IMR-90 (cell line): ENCODE measurements around the gene MAP3K3. TPM values are rescaled to one million over a fixed set of nuclear protein-coding genes. Genes with fewer than 3 reads are reported as not detected.

Experiments
- ATAC-seq: fragments of 200-7000 bp; cut with Tn5 transposase; 2 replicates; pipeline ENCODE4 v1.9.1; 2020; ENCODE audit warnings: low read depth, mild to moderate bottlenecking, moderate library complexity
- BruUV-seq: library from RNA; stranded (reverse); fragments of 400-500 nt; replicated peaks from 2 replicates; lab custom pipeline; 2021; lab: Mats Ljungman, UMichigan
- CTCF ChIA-PET: fragments of 300-600 bp; formaldehyde crosslinking; extraction: SDS; loops from one replicate; lab custom pipeline; 2021; ENCODE audit warnings: antibody characterized with exemption; lab: Yijun Ruan, JAX
- POLR2A ChIA-PET: fragments of 300-600 bp; sonication (Branson Sonifier 250); formaldehyde crosslinking; loops from one replicate; lab custom pipeline; 2022; ENCODE audit warnings: antibody characterized with exemption; ENCODE audit not compliant: unreplicated experiment; lab: Charles Lee
- DNase-seq: peaks from one replicate; pipeline ENCODE4 v3.0.0; 2013
- H2AFZ ChIP-seq: replicated peaks from 2 replicates; pipeline ENCODE3; 2013; ENCODE audit warnings: low read length, mild to moderate bottlenecking; ENCODE audit not compliant: poor library complexity
- H2AK5ac ChIP-seq: 2 replicates; pipeline ENCODE4 v1.6.1; 2013; ENCODE audit warnings: low read depth, low read length, inconsistent platforms
- H2AK9ac ChIP-seq: replicated peaks from 2 replicates; pipeline ENCODE3; 2013; ENCODE audit warnings: mild to moderate bottlenecking, low read depth, low read length, moderate library complexity; ENCODE audit not compliant: poor library complexity
- H2BK120ac ChIP-seq: 2 replicates; pipeline ENCODE4 v1.6.1; 2013; ENCODE audit warnings: low read depth, low read length, inconsistent platforms
- H2BK15ac ChIP-seq: 3 replicates; pipeline ENCODE4 v1.6.1; 2013; ENCODE audit warnings: low read depth, low read length, inconsistent platforms
- H2BK20ac ChIP-seq: 2 replicates; pipeline ENCODE4 v1.6.1; 2013; ENCODE audit warnings: low read depth, mild to moderate bottlenecking, inconsistent platforms, low read length, moderate library complexity
- H2BK5ac ChIP-seq: 2 replicates; pipeline ENCODE4 v1.6.1; 2013; ENCODE audit warnings: mild to moderate bottlenecking, low read depth, low read length, inconsistent platforms; ENCODE audit not compliant: poor library complexity, severe bottlenecking
- H3K14ac ChIP-seq: replicated peaks from 2 replicates; pipeline ENCODE4 v1.6.1; 2013; ENCODE audit warnings: low read depth, low read length, inconsistent platforms
- H3K18ac ChIP-seq: 2 replicates; pipeline ENCODE4 v1.6.1; 2013; ENCODE audit warnings: low read depth, low read length, control low read depth
- H3K23ac ChIP-seq: 2 replicates; pipeline ENCODE4 v1.6.1; 2013; ENCODE audit warnings: low read depth, low read length, inconsistent platforms
- H3K27ac ChIP-seq: 2 replicates; pipeline ENCODE4 v1.5.1; 2013; ENCODE audit warnings: mild to moderate bottlenecking, control low read depth, low read length; ENCODE audit not compliant: insufficient read depth
- H3K27me3 ChIP-seq: 2 replicates; pipeline ENCODE4 v1.6.1; 2013; ENCODE audit warnings: low read length; ENCODE audit not compliant: control insufficient read depth, insufficient read depth
- H3K36me3 ChIP-seq: 2 replicates; pipeline ENCODE4 v1.6.1; 2013; ENCODE audit warnings: low read length, mixed read lengths; ENCODE audit not compliant: control insufficient read depth, insufficient read depth
- H3K4ac ChIP-seq: 2 replicates; pipeline ENCODE4 v1.6.1; 2013; ENCODE audit warnings: low read depth, low read length, inconsistent platforms
- H3K4me1 ChIP-seq: 2 replicates; pipeline ENCODE4 v1.6.1; 2013; ENCODE audit warnings: low read length, mixed read lengths; ENCODE audit not compliant: control insufficient read depth, insufficient read depth
- H3K4me2 ChIP-seq: 2 replicates; pipeline ENCODE4 v1.6.1; 2013; ENCODE audit warnings: low read depth, mild to moderate bottlenecking, control low read depth, low read length, moderate library complexity
- H3K4me3 ChIP-seq: 2 replicates; pipeline ENCODE4 v1.5.1; 2013; ENCODE audit warnings: low read depth, mild to moderate bottlenecking, control low read depth, low read length, moderate library complexity; ENCODE audit not compliant: insufficient read depth
- H3K56ac ChIP-seq: 2 replicates; pipeline ENCODE4 v1.6.1; 2013; ENCODE audit warnings: low read length, inconsistent platforms; ENCODE audit not compliant: insufficient read depth; ENCODE audit errors: extremely low read depth
- H3K79me1 ChIP-seq, 2 experiments: 2 replicates each; pipeline ENCODE4 v1.6.1; 2013; ENCODE audit warnings: low read length in 2 of 2, inconsistent platforms in 1 of 2, low read depth in 1 of 2
- H3K9ac ChIP-seq: 2 replicates; pipeline ENCODE4 v1.6.1; 2013; ENCODE audit warnings: low read depth, low read length, control low read depth
- H3K9me1 ChIP-seq: 2 replicates; pipeline ENCODE4 v1.6.1; 2013; ENCODE audit warnings: low read length, inconsistent platforms; ENCODE audit not compliant: insufficient read depth
- H3K9me3 ChIP-seq: 2 replicates; pipeline ENCODE4 v1.6.1; 2013; ENCODE audit warnings: low read length; ENCODE audit not compliant: control insufficient read depth, insufficient read depth
- H4K20me1 ChIP-seq: 2 replicates; pipeline ENCODE4 v1.6.1; 2013; ENCODE audit warnings: low read length, inconsistent platforms; ENCODE audit not compliant: insufficient read depth
- H4K5ac ChIP-seq: 2 replicates; pipeline ENCODE4 v1.6.1; 2013; ENCODE audit warnings: mild to moderate bottlenecking, low read depth, low read length, control low read depth
- H4K8ac ChIP-seq, 2 experiments: 2 replicates each; pipeline ENCODE4 v1.6.1; 2013; ENCODE audit warnings: low read depth in 2 of 2, low read length in 2 of 2, control low read depth in 1 of 2, inconsistent platforms in 1 of 2
- H4K91ac ChIP-seq: 2 replicates; pipeline ENCODE4 v1.6.1; 2013; ENCODE audit warnings: low read depth, low read length, inconsistent platforms; ENCODE audit not compliant: insufficient read depth
- BHLHE40 ChIP-seq: fragments of 150-350 bp; IDR thresholded peaks from 2 replicates; pipeline ENCODE4 v1.6.1; 2016; ENCODE audit warnings: mild to moderate bottlenecking, low read depth, low read length
- CEBPB ChIP-seq: IDR thresholded peaks from 2 replicates; pipeline ENCODE4 v1.6.1; 2012; ENCODE audit warnings: low read depth, low read length, improper control_type of control experiment
- CHD1 ChIP-seq: IDR thresholded peaks from 2 replicates; pipeline ENCODE4 v1.6.1; 2012; ENCODE audit warnings: low read depth, low read length, improper control_type of control experiment
- CTCF ChIP-seq: conservative IDR thresholded peaks from 2 replicates; pipeline ENCODE4 v1.5.1; 2012; ENCODE audit warnings: mild to moderate bottlenecking, low read depth, low read length, improper control_type of control experiment
- FOS ChIP-seq: fragments of 150-350 bp; IDR thresholded peaks from 2 replicates; pipeline ENCODE4 v1.6.1; 2016; ENCODE audit warnings: low read depth, low read length
- MAFK ChIP-seq: IDR thresholded peaks from 2 replicates; pipeline ENCODE4 v1.6.1; 2012; ENCODE audit warnings: low read depth, low read length, improper control_type of control experiment
- MAZ ChIP-seq: IDR thresholded peaks from 2 replicates; pipeline ENCODE4 v1.6.1; 2012; ENCODE audit warnings: low read depth, mild to moderate bottlenecking, low read length, improper control_type of control experiment, moderate library complexity, borderline replicate concordance
- MXI1 ChIP-seq: IDR thresholded peaks from 2 replicates; pipeline ENCODE4 v1.6.1; 2012; ENCODE audit warnings: low read depth, mild to moderate bottlenecking, low read length, moderate library complexity, borderline replicate concordance
- NFE2L2 ChIP-seq: fragments of 150-350 bp; IDR thresholded peaks from 2 replicates; pipeline ENCODE4 v1.6.1; 2016; ENCODE audit warnings: low read depth, mild to moderate bottlenecking, low read length
- POLR2A ChIP-seq: IDR thresholded peaks from 2 replicates; pipeline ENCODE4 v1.6.1; 2012; ENCODE audit warnings: mild to moderate bottlenecking, low read depth, low read length
- RAD21 ChIP-seq: IDR thresholded peaks from 2 replicates; pipeline ENCODE4 v1.6.1; 2012; ENCODE audit warnings: low read length, improper control_type of control experiment
- RCOR1 ChIP-seq: IDR thresholded peaks from 2 replicates; pipeline ENCODE4 v1.6.1; 2012; ENCODE audit warnings: mild to moderate bottlenecking, low read length, improper control_type of control experiment; ENCODE audit not compliant: insufficient replicate concordance
- RFX5 ChIP-seq: IDR thresholded peaks from 2 replicates; pipeline ENCODE4 v1.8.0; 2012; ENCODE audit warnings: low read depth, mild to moderate bottlenecking, low read length, moderate library complexity
- SMC3 ChIP-seq: fragments of 150-350 bp; IDR thresholded peaks from 2 replicates; pipeline ENCODE4 v1.6.1; 2016; ENCODE audit warnings: low read depth, mild to moderate bottlenecking, antibody characterized with exemption, low read length, moderate library complexity
- USF2 ChIP-seq: fragments of 150-350 bp; IDR thresholded peaks from 2 replicates; pipeline ENCODE4 v1.6.1; 2017; ENCODE audit warnings: mild to moderate bottlenecking, antibody characterized with exemption, low read length, low read depth
- WGBS, 2 experiments: methylation state at CpG; one replicate each; pipeline versions ENCODE4 v1.1.5 to v1.1.7; 2013; ENCODE audit warnings: missing lambda C conversion rate in 2 of 2; ENCODE audit not compliant: insufficient read length in 1 of 2; ENCODE audit errors: extremely low coverage in 2 of 2; 5-methylcytosine and 5-hydroxymethylcytosine counted together
- dilution Hi-C: fragments of 300-500 bp; cut with HindIII; formaldehyde crosslinking; loops from one replicate; pipeline ENCODE4 v1.14.3; 2018; ENCODE audit warnings: low sequenced_read_pairs; ENCODE audit not compliant: unreplicated experiment
- in situ Hi-C: fragments of 300-500 bp; cut with MboI; formaldehyde crosslinking; loops from 3 replicates; pipeline ENCODE4 v1.14.3; 2019; ENCODE audit warnings: low sequenced_read_pairs, inconsistent platforms, mixed read lengths
- intact Hi-C: fragments of 100-400 bp; cut with micrococcal nuclease; formaldehyde crosslinking; loops from 2 replicates; pipeline ENCODE4 v1.10.0; 2022
- polyA plus RNA-seq, 3 experiments: library from polyadenylated mRNA; depleted of rRNA; stranded (reverse); fragments of >200 nt; gene quantifications; 2 replicates each; pipeline ENCODE4 v1.2.3, GENCODE V29; 2012; ENCODE audit warnings: low replicate concordance in 1 of 3
- total RNA-seq: library from RNA; depleted of rRNA; stranded (reverse); fragments of >200 nt; gene quantifications from 2 replicates; pipeline ENCODE4 v1.2.3, GENCODE V29; 2012
- TF ChIP-seq, protein P1 (sequence below): fragments of 150-350 bp; IDR thresholded peaks from 2 replicates; pipeline ENCODE4 v1.6.1; 2016; ENCODE audit warnings: low read depth, mild to moderate bottlenecking, low read length, moderate library complexity, borderline replicate concordance

MAP3K3 gene
- total and polyA plus RNA-seq, 2 of the 4 experiments (the other 2 are of a cell fraction), result 19.1 to 25.6 TPM

DNA sequence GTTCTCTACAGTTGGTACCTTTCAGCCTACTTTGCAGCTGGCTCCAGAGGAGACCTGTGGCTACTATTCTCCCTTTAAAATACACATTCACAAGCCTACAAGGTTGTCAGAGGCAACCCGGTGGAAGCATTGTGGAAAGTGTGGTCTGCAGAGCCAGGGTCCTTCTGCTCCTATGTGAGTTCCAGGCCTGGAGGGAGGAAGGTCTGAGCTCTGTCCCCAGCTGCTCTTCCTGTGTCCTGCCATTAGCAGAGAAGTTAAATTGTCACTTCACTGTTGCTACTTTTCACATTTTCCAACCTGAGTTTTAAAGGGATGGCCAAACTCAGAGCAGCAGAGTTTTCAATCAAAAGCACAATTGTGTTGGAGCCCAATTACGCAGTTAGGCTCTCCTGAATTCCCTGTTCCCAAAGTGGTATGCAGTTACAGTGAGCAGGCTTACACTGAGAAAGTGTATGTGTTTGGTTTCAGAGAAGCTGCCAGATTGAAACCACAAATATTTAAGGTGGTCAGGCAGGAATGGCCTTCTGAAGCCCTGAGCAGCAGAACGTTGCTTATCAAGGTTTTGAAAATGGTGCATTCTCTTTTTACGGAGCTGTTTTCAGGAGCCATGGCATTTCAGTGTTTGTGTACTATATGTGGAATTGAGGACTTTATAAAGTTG is 25.0 kb downstream of the MAP3K3 start:
- dilution Hi-C loops (no loop called here), intact Hi-C loops (no loop called here), in situ Hi-C loops (no loop called here)
- Histone ChIP-seq H2BK20ac (no peak overlapping the region), H3K79me1 (peaks cover 4 to 10% of the 10 kb centered on the region in 2 experiments; a peak in 2 of 4 replicates), H2AK5ac (no peak overlapping the region), H3K27ac (no peak overlapping the region), H4K91ac (no peak overlapping the region), H2AFZ (no peak overlapping the region), H3K9ac (no peak overlapping the region), H2BK15ac (no peak overlapping the region), H4K20me1 (peaks cover 12% of the 10 kb centered on the region; the same call in 1 of the 2 replicates), H3K56ac (no peak overlapping the region), H3K14ac (no peak overlapping the region), H3K4me1 (peaks cover 5% of the 10 kb centered on the region), H3K18ac (no peak overlapping the region), H3K4ac (no peak overlapping the region), H2AK9ac (no peak overlapping the region), H3K4me2 (no peak overlapping the region; the same call in 1 of the 2 replicates), H3K9me1 (peaks cover 8% of the 10 kb centered on the region; the same call in 1 of the 2 replicates), H3K9me3 (no peaks in the 10 kb centered on the region), H3K23ac (no peak overlapping the region), H2BK120ac (no peak overlapping the region), H4K5ac (no peak overlapping the region), H4K8ac (no peak overlapping the region), H2BK5ac (no peak overlapping the region), H3K4me3 (no peak overlapping the region), H3K36me3 (peaks cover 8% of the 10 kb centered on the region), H3K27me3 (no peaks in the 10 kb centered on the region)
- no TSS peak for BruUV-seq
- ChIA-PET POLR2A (no interaction called here), CTCF (no interaction called here)
- no peak for TF ChIP-seq POLR2A
- TF ChIP-seq NFE2L2, result no peak
- no peak for TF ChIP-seq SMC3
- no peak for TF ChIP-seq FOS
- TF ChIP-seq, protein P1, sequence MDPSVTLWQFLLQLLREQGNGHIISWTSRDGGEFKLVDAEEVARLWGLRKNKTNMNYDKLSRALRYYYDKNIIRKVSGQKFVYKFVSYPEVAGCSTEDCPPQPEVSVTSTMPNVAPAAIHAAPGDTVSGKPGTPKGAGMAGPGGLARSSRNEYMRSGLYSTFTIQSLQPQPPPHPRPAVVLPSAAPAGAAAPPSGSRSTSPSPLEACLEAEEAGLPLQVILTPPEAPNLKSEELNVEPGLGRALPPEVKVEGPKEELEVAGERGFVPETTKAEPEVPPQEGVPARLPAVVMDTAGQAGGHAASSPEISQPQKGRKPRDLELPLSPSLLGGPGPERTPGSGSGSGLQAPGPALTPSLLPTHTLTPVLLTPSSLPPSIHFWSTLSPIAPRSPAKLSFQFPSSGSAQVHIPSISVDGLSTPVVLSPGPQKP, result no peak
- TF ChIP-seq RCOR1, result no peak
- TF ChIP-seq CHD1, result no peak
- no peak for TF ChIP-seq USF2
- no peak for TF ChIP-seq CEBPB
- no peak for TF ChIP-seq RFX5
- no peak for TF ChIP-seq MAFK
- no peak for TF ChIP-seq MAZ
- no peak for TF ChIP-seq MXI1
- TF ChIP-seq CTCF, result no peak
- no peak for TF ChIP-seq BHLHE40
- no peak for TF ChIP-seq RAD21
- peak; percentile 82 for DNase-seq
- 47% methylated on average over 2 of the region's 4 CpGs; no CpG with 5 or more reads in 1 of the 2 experiments for WGBS, 2 experiments
- peak; percentile 90 for ATAC-seq
